Raji (cell line): ENCODE measurements around the gene TRIM45.

Source experiments
- POLR2A ChIP-seq: IDR thresholded peaks from 2 replicates; pipeline ENCODE4 v1.6.1; 2011; ENCODE audit warnings: low read depth, low read length, control low read depth; ENCODE audit not compliant: insufficient read depth

TRIM45 gene

DNA sequence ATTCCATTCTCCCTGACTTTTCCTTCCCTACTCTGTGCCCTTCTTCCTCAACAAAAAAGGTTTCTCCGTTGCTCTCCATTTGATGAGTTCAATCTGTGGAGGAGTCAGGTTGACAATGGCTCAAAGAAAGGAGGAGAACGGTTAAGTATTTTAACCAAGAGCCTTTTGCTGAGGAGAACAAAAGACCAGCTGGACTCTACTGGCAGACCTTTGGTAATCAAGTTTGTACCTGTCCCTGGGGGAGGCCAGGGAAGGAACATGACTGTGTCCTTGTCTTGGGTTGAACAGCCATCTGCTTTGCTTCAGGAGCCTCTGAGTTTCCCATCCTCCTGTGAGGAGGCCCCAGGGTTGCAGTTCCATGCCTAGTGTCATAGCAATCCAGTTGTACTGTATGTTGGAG, 31.6 kb downstream of the TRIM45 start:
- no peak for TF ChIP-seq POLR2A

DNA sequence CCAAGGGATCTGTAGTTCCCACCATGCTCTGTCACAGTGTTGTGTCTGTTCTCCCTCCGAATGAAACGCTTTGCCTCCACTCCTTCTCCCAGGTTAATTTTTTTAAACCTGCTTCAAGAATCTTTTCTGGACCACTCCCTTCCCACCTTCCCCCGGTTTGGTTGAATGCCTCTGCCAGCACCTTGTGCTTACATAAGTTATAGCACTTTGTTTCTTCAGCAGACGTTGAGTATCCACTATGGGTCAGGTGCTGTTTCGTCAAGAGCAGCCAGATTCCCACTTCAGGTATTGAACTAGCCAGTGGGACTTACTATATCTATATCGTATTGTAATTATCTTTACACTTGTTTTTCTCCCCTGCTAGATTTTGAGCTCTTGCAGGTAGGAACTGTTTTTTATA, 33.9 kb downstream of the TRIM45 start:
- TF ChIP-seq POLR2A: no peak

DNA sequence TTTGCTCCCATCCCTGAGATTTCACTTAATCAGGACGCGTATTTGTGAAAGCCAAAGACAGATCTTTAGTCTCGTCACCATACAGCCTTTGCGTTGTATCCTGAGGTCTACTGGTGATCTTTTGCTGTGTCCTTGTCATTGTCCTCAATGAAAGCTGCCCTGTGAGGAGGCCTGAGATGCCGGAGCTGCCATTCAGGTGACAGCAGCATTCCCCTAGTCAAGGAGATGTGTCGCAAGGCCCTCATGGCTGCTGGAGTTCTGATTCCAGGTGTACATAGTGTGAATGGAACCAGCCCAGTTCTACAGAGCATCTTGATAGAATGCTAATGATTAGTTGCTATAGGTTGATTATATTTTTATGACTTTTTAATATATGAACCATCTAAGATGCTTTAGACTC, 37.3 kb downstream of the TRIM45 start:
- TF ChIP-seq POLR2A: no peak

DNA sequence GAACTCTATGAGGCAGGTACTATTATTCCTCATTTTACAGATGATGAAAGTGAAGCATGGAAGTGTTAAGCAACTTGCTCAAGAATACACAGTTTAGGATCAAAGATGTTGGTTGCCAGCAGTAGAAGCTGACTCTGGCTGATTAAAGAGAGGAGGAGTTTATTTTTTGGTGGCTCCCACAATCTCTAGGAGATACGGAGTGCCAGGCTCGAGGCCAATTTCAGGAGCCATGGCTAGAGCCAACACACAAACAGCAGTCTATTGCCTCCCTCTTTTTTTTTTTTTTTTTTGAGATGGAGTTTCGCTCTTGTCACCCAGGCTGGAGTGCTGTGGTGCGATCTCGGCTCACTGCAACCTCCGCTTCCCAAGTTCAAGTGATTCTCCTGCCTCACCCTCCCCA, 41.8 kb downstream of the TRIM45 start:
- no peak for TF ChIP-seq POLR2A

DNA sequence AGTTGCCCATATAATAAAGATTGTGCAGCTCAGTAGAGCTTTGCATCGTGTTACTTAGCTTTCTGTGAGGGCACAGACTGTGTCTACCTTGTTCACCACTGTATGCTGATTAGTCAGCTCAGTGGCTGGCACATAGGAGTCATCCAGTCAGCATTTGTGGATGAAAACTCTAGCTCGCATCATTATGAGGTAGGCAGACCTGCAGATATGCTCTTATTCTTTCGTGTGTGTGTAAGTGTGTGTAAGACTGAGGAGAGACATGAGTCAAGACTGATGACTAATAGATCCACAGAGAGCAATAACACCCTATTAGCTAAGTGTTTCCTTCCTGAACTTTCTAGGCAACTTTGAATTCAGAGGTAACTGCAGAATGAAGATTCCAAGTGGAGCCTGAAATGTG, 44.3 kb downstream of the TRIM45 start:
- no peak for TF ChIP-seq POLR2A

DNA sequence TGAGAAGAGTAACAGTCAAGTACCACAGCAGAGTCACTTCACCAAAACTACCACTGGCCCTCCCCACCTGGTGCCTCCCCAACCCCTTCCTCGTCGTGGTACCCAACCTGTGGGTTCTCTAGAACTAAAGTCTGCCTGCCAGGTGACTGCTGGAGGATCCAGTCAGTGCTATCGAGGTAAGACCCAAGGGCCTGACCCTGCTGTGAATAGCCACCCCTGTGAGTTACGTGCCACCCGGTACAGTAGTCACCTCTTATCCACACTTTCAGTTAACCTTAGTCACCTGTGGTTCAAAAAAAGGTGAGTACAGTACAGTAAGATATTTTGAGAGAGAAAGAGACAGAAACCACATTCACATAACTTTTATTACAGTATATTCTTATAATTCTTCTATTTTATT, 44.9 kb downstream of the TRIM45 start:
- no peak for TF ChIP-seq POLR2A

DNA sequence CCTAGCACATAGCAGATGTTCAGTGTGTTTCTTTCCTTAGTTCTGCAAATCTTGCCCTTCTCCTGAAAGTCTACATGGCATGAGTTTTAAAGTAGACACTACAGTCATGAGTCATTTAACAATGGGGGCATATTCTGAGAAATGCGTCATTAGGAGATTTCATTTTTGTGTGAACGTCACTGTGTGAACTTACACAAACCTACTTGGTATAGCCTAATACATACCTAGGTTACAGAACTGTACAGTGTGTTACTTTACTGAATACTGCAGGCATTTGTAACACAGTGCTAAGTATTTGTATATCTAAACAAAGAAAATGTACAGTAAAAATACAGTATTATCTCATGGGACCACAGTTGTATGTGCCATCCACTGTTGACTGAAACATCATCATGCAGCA, 51.4 kb downstream of the TRIM45 start:
- no peak for TF ChIP-seq POLR2A

DNA sequence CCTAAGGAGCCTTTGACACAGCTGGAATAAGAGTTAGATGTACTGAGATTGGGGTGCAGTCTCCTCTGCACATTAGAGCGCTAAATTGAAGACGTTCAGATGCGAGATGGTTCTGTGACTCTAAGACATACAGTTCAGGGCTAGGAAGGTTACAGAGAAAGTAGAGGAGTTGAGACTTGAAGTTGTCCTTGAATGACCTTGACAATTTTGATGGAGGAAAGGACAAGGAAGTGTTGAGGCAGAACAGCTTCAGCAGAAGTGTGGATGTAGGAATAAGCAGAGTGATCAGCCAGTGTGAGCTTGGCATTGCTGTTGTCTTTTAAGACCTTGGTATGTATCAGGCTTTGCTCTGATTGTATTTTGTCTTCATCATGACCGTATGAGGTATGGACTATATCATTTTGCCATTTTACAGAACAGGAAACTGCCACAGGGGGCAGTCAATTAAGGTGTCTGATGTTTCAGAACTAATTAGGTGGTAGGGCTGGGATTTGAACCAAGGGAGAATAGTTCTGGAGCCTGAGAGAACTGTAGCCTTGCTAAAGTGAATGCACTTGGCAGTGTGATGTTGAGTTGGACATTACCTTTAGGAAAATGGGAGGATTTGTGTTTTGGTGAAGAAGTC, 52.2 kb downstream of the TRIM45 start:
- no peak for TF ChIP-seq POLR2A

DNA sequence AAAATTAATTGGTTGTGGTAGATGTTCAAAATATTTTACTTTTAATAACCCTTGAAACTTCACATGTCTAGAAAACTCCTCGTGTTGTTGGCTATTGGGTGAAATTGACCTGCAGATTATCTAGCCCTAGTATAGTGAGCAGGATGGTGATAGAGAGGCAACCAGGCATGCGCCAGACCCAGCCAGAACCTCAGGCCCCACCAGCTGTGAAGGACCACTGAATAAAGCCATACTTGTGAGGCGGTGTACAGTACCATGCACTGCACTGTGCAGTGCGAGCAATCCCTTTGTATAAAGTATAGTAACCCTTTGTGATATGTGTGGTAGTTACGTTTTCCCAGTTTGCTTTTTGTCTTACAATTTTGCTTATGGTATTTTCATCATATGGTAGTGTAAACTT, 53.0 kb downstream of the TRIM45 start:
- TF ChIP-seq POLR2A: no peak

DNA sequence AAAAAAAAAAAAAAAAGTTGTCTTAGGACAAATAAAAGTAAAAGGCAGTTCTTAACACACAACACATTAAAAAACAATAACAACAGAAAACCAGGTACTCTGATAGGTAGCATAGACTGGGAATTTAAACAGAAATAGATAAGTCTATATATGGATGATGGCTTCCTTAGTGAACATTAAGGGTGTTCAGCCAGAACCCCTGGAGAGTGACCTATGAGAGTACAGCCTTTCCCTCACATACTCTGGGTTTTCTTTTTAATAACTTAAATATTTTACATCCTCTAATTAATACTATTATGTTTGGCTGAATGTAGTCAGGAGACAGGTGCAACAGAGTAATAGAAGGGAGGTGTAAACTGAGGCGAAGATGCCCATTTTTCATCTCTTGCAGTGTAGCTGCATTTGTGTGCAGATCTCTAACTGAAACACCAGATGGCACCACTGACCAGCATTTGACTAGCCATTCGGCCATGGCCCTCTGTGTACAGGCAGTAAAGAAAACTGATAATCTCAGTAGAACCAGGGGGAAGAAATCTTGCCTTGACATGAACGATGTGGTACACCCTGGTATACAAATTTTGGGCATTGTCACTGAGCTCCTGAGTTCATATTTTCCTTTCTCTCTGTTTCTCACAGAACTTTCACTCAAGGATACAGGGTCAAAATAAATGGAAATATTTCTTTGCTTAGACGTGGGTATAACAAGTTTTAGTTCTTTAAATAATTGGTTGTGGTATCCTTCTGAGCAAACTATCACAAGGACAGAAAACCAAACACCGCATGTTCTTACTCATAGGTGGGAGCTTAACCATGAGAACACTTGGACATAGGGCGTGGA, 53.8 kb downstream of the TRIM45 start:
- TF ChIP-seq POLR2A: no peak

DNA sequence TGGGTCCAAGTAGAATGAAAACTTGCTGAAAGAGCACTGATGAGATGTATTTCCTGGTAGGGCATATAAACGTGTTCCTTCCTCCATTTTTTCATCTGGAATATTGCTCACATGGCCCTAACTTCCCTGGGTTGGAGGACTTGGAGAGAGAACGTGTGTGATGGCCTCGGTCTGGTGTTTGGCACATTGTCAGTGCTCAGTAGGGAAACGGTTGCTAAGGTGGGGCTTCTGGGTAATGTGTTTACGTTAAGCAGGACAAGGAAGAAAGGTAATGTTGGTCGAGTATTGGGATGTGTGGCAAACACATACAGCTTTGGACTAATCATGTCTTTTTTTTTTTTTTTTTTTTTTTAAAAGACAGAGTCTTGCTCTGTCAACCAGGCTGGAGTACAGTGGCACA, 55.2 kb downstream of the TRIM45 start:
- TF ChIP-seq POLR2A: no peak

DNA sequence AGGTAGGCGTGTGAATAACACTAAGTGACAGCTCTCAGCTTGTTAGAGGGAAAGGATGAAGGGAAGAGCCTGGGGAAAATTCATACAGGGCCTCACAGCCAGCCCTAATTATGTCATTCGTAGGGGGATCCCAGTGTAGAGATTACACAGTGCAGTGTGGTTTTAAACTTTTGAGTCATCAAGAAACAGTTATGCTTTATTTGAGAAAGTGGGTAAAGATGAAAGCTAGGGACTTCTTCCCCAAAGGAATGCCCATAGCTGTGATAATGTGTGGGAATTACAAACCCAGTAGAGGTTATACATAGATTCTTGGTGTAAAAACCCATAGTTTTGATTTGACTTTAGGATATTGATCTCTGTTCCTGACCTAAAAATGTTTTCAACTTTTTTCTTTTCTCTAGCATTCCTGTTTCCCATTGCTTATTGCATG, 59.5 kb downstream of the TRIM45 start:
- no peak for TF ChIP-seq POLR2A
